HG02588 (cell line): ENCODE results near the gene TESMIN.

Experiments
- ATAC-seq: cut with Tn5 transposase; IDR thresholded peaks from one replicate; pipeline ENCODE4 v1.9.1; 2021; ENCODE audit warnings: mild to moderate bottlenecking, moderate library complexity; ENCODE audit not compliant: unreplicated experiment

The TESMIN gene

GRCh38 chr11:68663482-68664010 is 87.8 kb downstream of the TESMIN start:
- ATAC-seq = no peak

- no peak for ATAC-seq
Observed at GRCh38 chr11:68661697-68662603, 89.4 kb downstream of the TESMIN start.

- ATAC-seq = no peak
Observed at GRCh38 chr11:68661014-68661413, 90.3 kb downstream of the TESMIN start.

- ATAC-seq = no peak
Observed at GRCh38 chr11:68660066-68660810, 91.1 kb downstream of the TESMIN start.

- ATAC-seq = no peak
Observed at GRCh38 chr11:68659158-68659921, 92.0 kb downstream of the TESMIN start.

- ATAC-seq = no peak
Observed at GRCh38 chr11:68658661-68659060, 92.7 kb downstream of the TESMIN start.

- ATAC-seq = no peak
Observed at GRCh38 chr11:68658097-68658496, 93.2 kb downstream of the TESMIN start.
